Stimulated activated memory B cell treated with anti-CD40 and anti-IgM and Interleukin-4, amounts not matched to agents 10 μg/mL and 1 μg/mL and 100 μg/mL, for 72 hours (primary cell): ENCODE results near the gene FAM168A.
"Not testable (repeated sequence)": the region's sequence is repeated elsewhere in the genome, so short reads cannot be mapped to it uniquely, and the experiment has no call there.

Source experiments
- ATAC-seq: fragments of 150-1000 bp; cut with Tn5 transposase; 2 replicates; pipeline ENCODE4 v1.10.0; 2021
- H3K27ac Mint-ChIP-seq: one replicate; pipeline ENCODE4 v1.8.0; 2022; ENCODE audit warnings: mild to moderate bottlenecking, mixed read lengths
- H3K27me3 Mint-ChIP-seq: one replicate; pipeline ENCODE4 v1.8.0; 2022; ENCODE audit warnings: mixed read lengths
- H3K36me3 Mint-ChIP-seq: one replicate; pipeline ENCODE4 v1.8.0; 2022; ENCODE audit warnings: mixed read lengths
- H3K4me1 Mint-ChIP-seq: one replicate; pipeline ENCODE4 v1.8.0; 2022; ENCODE audit warnings: mixed read lengths
- H3K4me3 Mint-ChIP-seq: one replicate; pipeline ENCODE4 v1.8.0; 2022; ENCODE audit warnings: mild to moderate bottlenecking, moderate library complexity, mixed read lengths
- H3K9me3 Mint-ChIP-seq: one replicate; pipeline ENCODE4 v1.8.0; 2022; ENCODE audit warnings: mixed read lengths

Gene FAM168A

GRCh38 chr11:73579641-73580434 is 18.1 kb downstream of the FAM168A start:
- H3K4me3 Mint-ChIP-seq, result no peak overlapping the region
- ATAC-seq, result no peak
- no peaks in the 10 kb centered on the region for H3K27me3 Mint-ChIP-seq
- H3K9me3 Mint-ChIP-seq, result no peaks in the 10 kb centered on the region
- H3K27ac Mint-ChIP-seq, result peak overlapping the region; percentile 79
- H3K4me1 Mint-ChIP-seq, result peaks cover 40% of the 10 kb centered on the region
- peaks cover 28% of the 10 kb centered on the region for H3K36me3 Mint-ChIP-seq

- Mint-ChIP-seq H3K36me3 (peaks cover 27% of the 10 kb centered on the region), H3K4me3 (no peak overlapping the region), H3K4me1 (peaks cover 40% of the 10 kb centered on the region), H3K27ac (peak overlapping the region; percentile 17), H3K27me3 (no peaks in the 10 kb centered on the region), H3K9me3 (no peaks in the 10 kb centered on the region)
- peak; percentile 56 for ATAC-seq
These were observed 19.2 kb downstream of the FAM168A start for GRCh38 chr11:73578592-73579185.

- Mint-ChIP-seq H3K27ac (peak overlapping the region; percentile 17), H3K4me3 (no peak overlapping the region), H3K27me3 (no peaks in the 10 kb centered on the region), H3K9me3 (no peaks in the 10 kb centered on the region), H3K36me3 (peaks cover 25% of the 10 kb centered on the region), H3K4me1 (peaks cover 40% of the 10 kb centered on the region)
- no peak for ATAC-seq
These were observed 20.4 kb downstream of the FAM168A start for GRCh38 chr11:73577496-73577917.

- Mint-ChIP-seq H3K9me3 (no peaks in the 10 kb centered on the region), H3K27ac (no peak overlapping the region), H3K4me1 (peaks cover 32% of the 10 kb centered on the region), H3K4me3 (no peak overlapping the region), H3K27me3 (no peaks in the 10 kb centered on the region), H3K36me3 (peaks cover 24% of the 10 kb centered on the region)
- no peak for ATAC-seq
These were observed 21.7 kb downstream of the FAM168A start for GRCh38 chr11:73576185-73576614.

- not testable (repeated sequence) for H3K4me1 Mint-ChIP-seq, H3K27ac Mint-ChIP-seq, H3K27me3 Mint-ChIP-seq, H3K9me3 Mint-ChIP-seq, H3K4me3 Mint-ChIP-seq, ATAC-seq
- H3K36me3 Mint-ChIP-seq, result peaks cover 24% of the 10 kb centered on the region
These were observed 25.9 kb downstream of the FAM168A start for GRCh38 chr11:73571982-73572381.

- Mint-ChIP-seq H3K36me3 (peaks cover 28% of the 10 kb centered on the region), H3K4me3 (no peak overlapping the region), H3K4me1 (no peaks in the 10 kb centered on the region), H3K9me3 (no peaks in the 10 kb centered on the region), H3K27ac (no peak overlapping the region), H3K27me3 (no peaks in the 10 kb centered on the region)
- ATAC-seq, result no peak
These were observed 27.3 kb downstream of the FAM168A start for GRCh38 chr11:73570415-73571114.

GRCh38 chr11:73566977-73567755 is 30.7 kb downstream of the FAM168A start:
- Mint-ChIP-seq H3K27ac (no peak overlapping the region), H3K4me3 (no peak overlapping the region), H3K4me1 (no peaks in the 10 kb centered on the region), H3K36me3 (peaks cover 20% of the 10 kb centered on the region), H3K27me3 (no peaks in the 10 kb centered on the region), H3K9me3 (no peaks in the 10 kb centered on the region)
- no peak for ATAC-seq

- H3K36me3 Mint-ChIP-seq, result peaks cover 20% of the 10 kb centered on the region
- H3K4me3 Mint-ChIP-seq, result no peak overlapping the region
- H3K27me3 Mint-ChIP-seq, result no peaks in the 10 kb centered on the region
- no peak overlapping the region for H3K27ac Mint-ChIP-seq
- H3K4me1 Mint-ChIP-seq, result no peaks in the 10 kb centered on the region
- no peaks in the 10 kb centered on the region for H3K9me3 Mint-ChIP-seq
- no peak for ATAC-seq
These were observed 31.5 kb downstream of the FAM168A start for GRCh38 chr11:73566422-73566821.

- H3K4me1 Mint-ChIP-seq, result no peaks in the 10 kb centered on the region
- peaks cover 20% of the 10 kb centered on the region for H3K36me3 Mint-ChIP-seq
- ATAC-seq, result no peak
- no peak overlapping the region for H3K4me3 Mint-ChIP-seq
- no peaks in the 10 kb centered on the region for H3K9me3 Mint-ChIP-seq
- no peaks in the 10 kb centered on the region for H3K27me3 Mint-ChIP-seq
- no peak overlapping the region for H3K27ac Mint-ChIP-seq
These were observed 32.1 kb downstream of the FAM168A start for GRCh38 chr11:73565804-73566203.

- H3K27me3 Mint-ChIP-seq, result no peaks in the 10 kb centered on the region
- no peaks in the 10 kb centered on the region for H3K9me3 Mint-ChIP-seq
- no peak overlapping the region for H3K4me3 Mint-ChIP-seq
- no peaks in the 10 kb centered on the region for H3K4me1 Mint-ChIP-seq
- no peak overlapping the region for H3K27ac Mint-ChIP-seq
- no peak for ATAC-seq
- H3K36me3 Mint-ChIP-seq, result peaks cover 20% of the 10 kb centered on the region
These were observed 33.0 kb downstream of the FAM168A start for GRCh38 chr11:73564903-73565302.

GRCh38 chr11:73563539-73564200 is 34.2 kb downstream of the FAM168A start:
- no peaks in the 10 kb centered on the region for H3K27me3 Mint-ChIP-seq
- H3K27ac Mint-ChIP-seq, result no peak overlapping the region
- no peak for ATAC-seq
- no peaks in the 10 kb centered on the region for H3K9me3 Mint-ChIP-seq
- no peaks in the 10 kb centered on the region for H3K4me1 Mint-ChIP-seq
- H3K36me3 Mint-ChIP-seq, result peaks cover 20% of the 10 kb centered on the region
- H3K4me3 Mint-ChIP-seq, result no peak overlapping the region

- peaks cover 5% of the 10 kb centered on the region for H3K4me1 Mint-ChIP-seq
- no peak overlapping the region for H3K27ac Mint-ChIP-seq
- no peak overlapping the region for H3K4me3 Mint-ChIP-seq
- H3K9me3 Mint-ChIP-seq, result no peaks in the 10 kb centered on the region
- H3K36me3 Mint-ChIP-seq, result peaks cover 11% of the 10 kb centered on the region
- no peak for ATAC-seq
- no peaks in the 10 kb centered on the region for H3K27me3 Mint-ChIP-seq
These were observed 38.2 kb downstream of the FAM168A start for GRCh38 chr11:73559743-73560142.

- H3K27me3 Mint-ChIP-seq, result no peaks in the 10 kb centered on the region
- ATAC-seq, result no peak
These were observed 40.9 kb downstream of the FAM168A start for GRCh38 chr11:73556966-73557365.

GRCh38 chr11:73555615-73556014 is 42.3 kb downstream of the FAM168A start:
- Mint-ChIP-seq H3K4me1 (peaks cover 17% of the 10 kb centered on the region), H3K27me3 (no peaks in the 10 kb centered on the region), H3K36me3 (peaks cover 13% of the 10 kb centered on the region), H3K9me3 (no peaks in the 10 kb centered on the region), H3K4me3 (no peak overlapping the region), H3K27ac (no peak overlapping the region)
- no peak for ATAC-seq

More at GRCh38 chr11:73556966-73557365, 40.9 kb downstream of the FAM168A start:
- peaks cover 8% of the 10 kb centered on the region for H3K4me1 Mint-ChIP-seq
- H3K36me3 Mint-ChIP-seq, result peaks cover 13% of the 10 kb centered on the region
- H3K4me3 Mint-ChIP-seq, result no peak overlapping the region
- H3K9me3 Mint-ChIP-seq, result no peaks in the 10 kb centered on the region
- H3K27ac Mint-ChIP-seq, result no peak overlapping the region
